HG03521 (cell line): ENCODE measurements around the gene UQCRQ.

ENCODE experiments used
- ATAC-seq: cut with Tn5 transposase; IDR thresholded peaks from one replicate; pipeline ENCODE4 v1.9.1; 2021; ENCODE audit warnings: mild to moderate bottlenecking, moderate library complexity; ENCODE audit not compliant: unreplicated experiment

The UQCRQ gene

GRCh38 chr5:132901730-132902129 lies 35.3 kb downstream of the UQCRQ start:
- ATAC-seq: no peak

- no peak for ATAC-seq
Measured at GRCh38 chr5:132905938-132906337, 39.5 kb downstream of the UQCRQ start.

- no peak for ATAC-seq
Measured at GRCh38 chr5:132907161-132907560, 40.7 kb downstream of the UQCRQ start.

GRCh38 chr5:132909702-132910101 lies 43.3 kb downstream of the UQCRQ start:
- ATAC-seq: no peak

- ATAC-seq: no peak
Measured at GRCh38 chr5:132915681-132916080, 49.2 kb downstream of the UQCRQ start.

- no peak for ATAC-seq
Measured at GRCh38 chr5:132916086-132916485, 49.6 kb downstream of the UQCRQ start.
